ENCODE results near the gene IFFO2. TPM values are rescaled to one million over a fixed set of nuclear protein-coding genes. Genes with fewer than 3 reads are reported as not detected.

IFFO2 gene
- total and polyA plus RNA-seq, 2 of the 13 experiments (the other 11 are each of a cell fraction or from before 2014, with no cell fraction given): 7.3 to 16.7 TPM

- no peak for TF ChIP-seq THAP7 (CRISPR knock-in tag; IDR thresholded peaks at IDR 0.05)
- no peak for TF ChIP-seq RORA (CRISPR knock-in tag; IDR thresholded peaks at IDR 0.05)
Observed at GRCh38 chr1:18868354-18868753, 88.1 kb downstream of the IFFO2 start (continued).

- peaks cover 3 to 37% of the 10 kb centered on the region in 2 experiments for H3K27me3 ChIP-seq (ENCODE audit: control insufficient read depth in 1 of 2, insufficient read depth in 2 of 2, low read length in 2 of 2)
- peaks cover 10% of the 10 kb centered on the region for H3K4me1 ChIP-seq (ENCODE audit: insufficient read depth, low read length)
- no peaks in the 10 kb centered on the region for H3K79me2 ChIP-seq (ENCODE audit: insufficient read depth, low read length)
- H4K20me1 ChIP-seq (ENCODE audit: insufficient read depth, low read length): peaks cover 5% of the 10 kb centered on the region; the same call in 1 of the 2 replicates
- no peak overlapping the region for H3K4me2 ChIP-seq (ENCODE audit: low read depth, low read length)
- POLR2A ChIA-PET: no interaction called here
- H3K36me3 ChIP-seq (replicated peaks in 1 of 2; ENCODE audit: control insufficient read depth in 1 of 2, insufficient read depth in 2 of 2, low read length in 2 of 2): 0 out of 5 replicates have a peak, but pooled peaks cover 0 to 2% of the 10 kb centered on the region in 2 experiments
- ATAC-seq (no peak), FAIRE-seq (no peak), DNase-seq (ENCODE audit: low spot score) (no peak)
- H3K9ac ChIP-seq (ENCODE audit: insufficient read depth, low read depth, low read length): no peak overlapping the region
- in situ Hi-C loops (cut with HindIII; ENCODE audit: extremely low pct_ligation_motif_present, low pct_unique_long_range_greater_than_20kb) (no loop called here), intact Hi-C loops (cut with micrococcal nuclease; ENCODE audit: unreplicated experiment) (no loop called here)
- WGBS (ENCODE audit: low lambda C conversion rate): 20% methylated on average over 2 of the region's 3 CpGs
- no peak overlapping the region for H3K27ac ChIP-seq (ENCODE audit: extremely low read length, insufficient read depth, low read length)
- BruUV-seq (replicated peaks): no TSS peak
- no peak for TF ChIP-seq HNRNPUL1 (IDR thresholded peaks at IDR 0.05; ENCODE audit: low read depth, low read length)
- TF ChIP-seq ZNF629 (CRISPR knock-in tag; conservative IDR thresholded peaks at IDR 0.05): peak; percentile 73
- TF ChIP-seq ZMYM2 (CRISPR knock-in tag; IDR thresholded peaks at IDR 0.05): no peak
- TF ChIP-seq ZNF460 (CRISPR knock-in tag; IDR thresholded peaks at IDR 0.05; ENCODE audit: borderline replicate concordance): no peak
- no peak for TF ChIP-seq MEIS2 (CRISPR knock-in tag; IDR thresholded peaks at IDR 0.05)
- TF ChIP-seq HDAC2 (CRISPR knock-in tag; IDR thresholded peaks at IDR 0.05): no peak
- TF ChIP-seq, protein P1, sequence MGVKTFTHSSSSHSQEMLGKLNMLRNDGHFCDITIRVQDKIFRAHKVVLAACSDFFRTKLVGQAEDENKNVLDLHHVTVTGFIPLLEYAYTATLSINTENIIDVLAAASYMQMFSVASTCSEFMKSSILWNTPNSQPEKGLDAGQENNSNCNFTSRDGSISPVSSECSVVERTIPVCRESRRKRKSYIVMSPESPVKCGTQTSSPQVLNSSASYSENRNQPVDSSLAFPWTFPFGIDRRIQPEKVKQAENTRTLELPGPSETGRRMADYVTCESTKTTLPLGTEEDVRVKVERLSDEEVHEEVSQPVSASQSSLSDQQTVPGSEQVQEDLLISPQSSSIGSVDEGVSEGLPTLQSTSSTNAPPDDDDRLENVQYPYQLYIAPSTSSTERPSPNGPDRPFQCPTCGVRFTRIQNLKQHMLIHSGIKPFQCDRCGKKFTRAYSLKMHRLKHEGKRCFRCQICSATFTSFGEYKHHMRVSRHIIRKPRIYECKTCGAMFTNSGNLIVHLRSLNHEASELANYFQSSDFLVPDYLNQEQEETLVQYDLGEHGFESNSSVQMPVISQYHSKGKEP (CRISPR knock-in tag; IDR thresholded peaks at IDR 0.05): no peak
- TF ChIP-seq ZNF768 (CRISPR knock-in tag; IDR thresholded peaks at IDR 0.05): peak; percentile 47; the same call in 1 of the 2 replicates
- H2AFZ ChIP-seq (ENCODE audit: low read length): no peak overlapping the region
- CTCF ChIA-PET (ENCODE audit: low intra/inter-chr PET ratio, low total read pairs): no interaction called here
- no peak overlapping the region for H3K4me3 ChIP-seq (replicated peaks in 1 of 3; ENCODE audit: insufficient read depth in 1 of 3, low read depth in 2 of 3, low read length in 3 of 3)
- H3K9me3 ChIP-seq (ENCODE audit: low read length): no peaks in the 10 kb centered on the region
Observed at GRCh38 chr1:18866846-18867245, 89.6 kb downstream of the IFFO2 start.
